ENCODE measurements around the gene VSTM5. TPM values are rescaled to one million over a fixed set of nuclear protein-coding genes. Genes with fewer than 3 reads are reported as not detected.
"Not testable (repeated sequence)": the region's sequence is repeated elsewhere in the genome, so short reads cannot be mapped to it uniquely, and the experiment has no call there.

VSTM5 gene
- polyA plus RNA-seq, 3 donors = not detected

DNA sequence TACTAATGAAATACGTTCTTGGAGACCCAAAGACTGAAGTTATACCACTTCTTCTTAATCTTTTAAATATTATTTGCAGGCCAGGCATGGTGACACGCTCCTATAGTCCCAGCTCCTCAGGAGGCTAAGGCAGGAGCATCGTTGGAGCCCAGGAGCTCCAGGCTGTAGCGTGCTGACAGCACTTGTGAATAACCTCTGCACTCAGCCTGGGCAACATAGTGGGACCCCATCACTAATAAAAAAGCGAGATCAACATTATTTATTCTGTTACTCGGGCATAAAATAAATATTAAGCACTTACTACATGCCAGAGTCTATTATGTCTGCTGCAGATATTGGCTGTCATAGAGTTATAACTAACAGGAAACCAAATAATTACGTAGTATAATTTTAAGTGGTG is 67.1 kb downstream of the VSTM5 start:
- H3K4me2 ChIP-seq (replicated peaks; ENCODE audit: extremely low read depth, low read length, poor library complexity, severe bottlenecking) = peak overlapping the region; percentile 93
- peaks cover 47% of the 10 kb centered on the region for H3K79me2 ChIP-seq (ENCODE audit: insufficient read depth, low read length)
- TF ChIP-seq, protein P1, sequence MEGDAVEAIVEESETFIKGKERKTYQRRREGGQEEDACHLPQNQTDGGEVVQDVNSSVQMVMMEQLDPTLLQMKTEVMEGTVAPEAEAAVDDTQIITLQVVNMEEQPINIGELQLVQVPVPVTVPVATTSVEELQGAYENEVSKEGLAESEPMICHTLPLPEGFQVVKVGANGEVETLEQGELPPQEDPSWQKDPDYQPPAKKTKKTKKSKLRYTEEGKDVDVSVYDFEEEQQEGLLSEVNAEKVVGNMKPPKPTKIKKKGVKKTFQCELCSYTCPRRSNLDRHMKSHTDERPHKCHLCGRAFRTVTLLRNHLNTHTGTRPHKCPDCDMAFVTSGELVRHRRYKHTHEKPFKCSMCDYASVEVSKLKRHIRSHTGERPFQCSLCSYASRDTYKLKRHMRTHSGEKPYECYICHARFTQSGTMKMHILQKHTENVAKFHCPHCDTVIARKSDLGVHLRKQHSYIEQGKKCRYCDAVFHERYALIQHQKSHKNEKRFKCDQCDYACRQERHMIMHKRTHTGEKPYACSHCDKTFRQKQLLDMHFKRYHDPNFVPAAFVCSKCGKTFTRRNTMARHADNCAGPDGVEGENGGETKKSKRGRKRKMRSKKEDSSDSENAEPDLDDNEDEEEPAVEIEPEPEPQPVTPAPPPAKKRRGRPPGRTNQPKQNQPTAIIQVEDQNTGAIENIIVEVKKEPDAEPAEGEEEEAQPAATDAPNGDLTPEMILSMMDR (IDR thresholded peaks at IDR 0.05) = no peak
- H3K27me3 Mint-ChIP-seq (ENCODE audit: low read depth in 3 of 3) = no peaks in the 10 kb centered on the region
- H3K27me3 ChIP-seq (ENCODE audit: control insufficient read depth in 2 of 2, insufficient read depth in 2 of 2, low read length in 2 of 2) = no peaks in the 10 kb centered on the region
- H3K27ac ChIP-seq (ENCODE audit: low read depth in 1 of 2, low read length in 2 of 2) = no peak overlapping the region
- no peak overlapping the region for H3K9ac ChIP-seq (ENCODE audit: insufficient read depth, low read length, poor library complexity, severe bottlenecking)
- peak overlapping the region; percentile 92 for H2AFZ ChIP-seq (ENCODE audit: insufficient read depth, low read depth, low read length, poor library complexity, severe bottlenecking)
- H3K4me3 ChIP-seq (replicated peaks in 1 of 3; ENCODE audit: low read depth in 2 of 3, low read length in 3 of 3) = peak overlapping the region in 2 of 3 experiments; percentile 95 to 97
- peak overlapping the region; percentile 96 to 98 for H3K4me3 Mint-ChIP-seq
- peaks cover 16 to 34% of the 10 kb centered on the region in 2 donors for H3K4me1 ChIP-seq (ENCODE audit: control insufficient read depth in 1 of 2, insufficient read depth in 2 of 2, low read length in 2 of 2)
- peak overlapping the region in 1 of 7 donors; percentile 89 for H3K27ac Mint-ChIP-seq
- peaks cover 7 to 9% of the 10 kb centered on the region in 2 donors for H3K36me3 ChIP-seq (replicated peaks in 1 of 2; ENCODE audit: control insufficient read depth in 1 of 2, insufficient read depth in 2 of 2, low read length in 2 of 2)
- peaks cover 33% of the 10 kb centered on the region for H3K4me1 Mint-ChIP-seq
- H4K20me1 ChIP-seq (ENCODE audit: insufficient read depth, low read length) = peaks cover 40% of the 10 kb centered on the region
- WGBS (ENCODE audit: insufficient coverage) = 84% methylated on average over 3 of the region's 7 CpGs
- intact Hi-C loops (cut with micrococcal nuclease) = loop anchor here (5.0 kb wide), 2 partner anchors 41 to 546 kb away; partner anchors contain the start of genes C11orf54 (in 2 of the 2) and TAF1D (in 2 of the 2)
- H3K9me3 Mint-ChIP-seq = peaks cover 0 to 4% (median 0%) of the 10 kb centered on the region in 7 donors
- peaks cover 2 to 19% of the 10 kb centered on the region in 2 donors for H3K36me3 Mint-ChIP-seq
- H3K9me3 ChIP-seq (replicated peaks in 1 of 2; ENCODE audit: control insufficient read depth in 1 of 2, insufficient read depth in 1 of 2, low read length in 2 of 2) = no peaks in the 10 kb centered on the region
- DNase-seq = no peak

- H3K4me3 ChIP-seq (replicated peaks in 1 of 3; ENCODE audit: low read depth in 2 of 3, low read length in 3 of 3) = no peak overlapping the region
- no peak overlapping the region for H3K9ac ChIP-seq (ENCODE audit: insufficient read depth, low read length, poor library complexity, severe bottlenecking)
- H3K4me3 Mint-ChIP-seq = no peak overlapping the region
- H3K4me2 ChIP-seq (replicated peaks; ENCODE audit: extremely low read depth, low read length, poor library complexity, severe bottlenecking) = no peak overlapping the region
- peaks cover 12 to 15% of the 10 kb centered on the region in 2 donors for H3K4me1 ChIP-seq (ENCODE audit: control insufficient read depth in 1 of 2, insufficient read depth in 2 of 2, low read length in 2 of 2)
- WGBS (ENCODE audit: insufficient coverage) = no CpG with 5 or more reads among the region's 2 CpGs
- H3K27me3 Mint-ChIP-seq (ENCODE audit: low read depth in 3 of 3) = no peaks in the 10 kb centered on the region
- TF ChIP-seq, protein P1 (IDR thresholded peaks at IDR 0.05) = peak; percentile 13
- H3K27ac Mint-ChIP-seq = peak overlapping the region in 3 of 7 donors; percentile 63 to 86 (median 70)
- peaks cover 7 to 13% (median 10%) of the 10 kb centered on the region in 7 donors for H3K9me3 Mint-ChIP-seq
- no peaks in the 10 kb centered on the region for H3K79me2 ChIP-seq (ENCODE audit: insufficient read depth, low read length)
- H3K36me3 ChIP-seq (replicated peaks in 1 of 2; ENCODE audit: control insufficient read depth in 1 of 2, insufficient read depth in 2 of 2, low read length in 2 of 2) = no peaks in the 10 kb centered on the region
- H3K4me1 Mint-ChIP-seq = peaks cover 13% of the 10 kb centered on the region
- no peak overlapping the region for H2AFZ ChIP-seq (ENCODE audit: insufficient read depth, low read depth, low read length, poor library complexity, severe bottlenecking)
- peaks cover 0 to 1% of the 10 kb centered on the region in 2 donors for H3K36me3 Mint-ChIP-seq
- H3K27ac ChIP-seq (ENCODE audit: low read depth in 1 of 2, low read length in 2 of 2) = no peak overlapping the region
- H3K27me3 ChIP-seq (ENCODE audit: control insufficient read depth in 2 of 2, insufficient read depth in 2 of 2, low read length in 2 of 2) = no peaks in the 10 kb centered on the region
- no peaks in the 10 kb centered on the region for H4K20me1 ChIP-seq (ENCODE audit: insufficient read depth, low read length)
- intact Hi-C loops (cut with micrococcal nuclease) = no loop called here
- peaks cover 6 to 15% of the 10 kb centered on the region in 2 donors for H3K9me3 ChIP-seq (replicated peaks in 1 of 2; ENCODE audit: control insufficient read depth in 1 of 2, insufficient read depth in 1 of 2, low read length in 2 of 2)
- peak; percentile 4 to 13 (median 6) for DNase-seq
Measured at GRCh38 chr11:93775289-93775688, 75.1 kb downstream of the VSTM5 start.

- WGBS (ENCODE audit: insufficient coverage) = no CpG with 5 or more reads among the region's 3 CpGs
- H3K36me3 ChIP-seq (replicated peaks in 1 of 2; ENCODE audit: control insufficient read depth in 1 of 2, insufficient read depth in 2 of 2, low read length in 2 of 2); H3K27me3 Mint-ChIP-seq (ENCODE audit: low read depth in 3 of 3); H3K9ac ChIP-seq (ENCODE audit: insufficient read depth, low read length, poor library complexity, severe bottlenecking); H3K27me3 ChIP-seq (ENCODE audit: control insufficient read depth in 2 of 2, insufficient read depth in 2 of 2, low read length in 2 of 2); intact Hi-C loops (cut with micrococcal nuclease); H3K79me2 ChIP-seq (ENCODE audit: insufficient read depth, low read length); H3K36me3 Mint-ChIP-seq; H4K20me1 ChIP-seq (ENCODE audit: insufficient read depth, low read length): not testable (repeated sequence)
- peak overlapping the region; percentile 71 for H2AFZ ChIP-seq (ENCODE audit: insufficient read depth, low read depth, low read length, poor library complexity, severe bottlenecking)
- H3K4me3 Mint-ChIP-seq = peak overlapping the region; percentile 27 to 41
- peak overlapping the region in 1 of 3 experiments; percentile 36 for H3K4me3 ChIP-seq (replicated peaks in 1 of 3; ENCODE audit: low read depth in 2 of 3, low read length in 3 of 3)
- DNase-seq = peak; percentile 6 to 36 (median 23)
- H3K4me2 ChIP-seq (replicated peaks; ENCODE audit: extremely low read depth, low read length, poor library complexity, severe bottlenecking) = peak overlapping the region; percentile 28
- H3K4me1 ChIP-seq (ENCODE audit: control insufficient read depth in 1 of 2, insufficient read depth in 2 of 2, low read length in 2 of 2) = peaks cover 12 to 15% of the 10 kb centered on the region in 2 donors
- peak overlapping the region; percentile 11 to 71 for H3K27ac ChIP-seq (ENCODE audit: low read depth in 1 of 2, low read length in 2 of 2)
- H3K27ac Mint-ChIP-seq = peak overlapping the region; percentile 66 to 87 (median 74)
- peaks cover 7 to 12% (median 10%) of the 10 kb centered on the region in 7 donors for H3K9me3 Mint-ChIP-seq
- H3K4me1 Mint-ChIP-seq = peaks cover 13% of the 10 kb centered on the region
- H3K9me3 ChIP-seq (replicated peaks in 1 of 2; ENCODE audit: control insufficient read depth in 1 of 2, insufficient read depth in 1 of 2, low read length in 2 of 2) = peaks cover 6 to 15% of the 10 kb centered on the region in 2 donors
Measured at GRCh38 chr11:93774560-93774959, 75.9 kb downstream of the VSTM5 start.
